PFSK-1 (cell line): ENCODE data around the gene MAP1B.

Source experiments
- FOXP2 ChIP-seq: optimal IDR thresholded peaks from 2 replicates; pipeline ENCODE3; 2011; ENCODE audit warnings: borderline replicate concordance, control low read depth, inconsistent platforms; ENCODE audit not compliant: insufficient read depth; ENCODE audit errors: extremely low read length, extremely low read depth
- POLR2AphosphoS5 ChIP-seq: IDR thresholded peaks from 2 replicates; pipeline ENCODE4 v1.6.1; 2012; ENCODE audit warnings: low read depth, mild to moderate bottlenecking, control low read depth, low read length, moderate library complexity
- REST ChIP-seq, 2 experiments: IDR thresholded peaks; 2 replicates each; pipeline versions ENCODE4 v1.6.1 to v1.8.0; 2011 to 2012; ENCODE audit warnings: low read depth in 2 of 2, low read length in 2 of 2, control low read depth in 1 of 2, inconsistent platforms in 1 of 2, mild to moderate bottlenecking in 1 of 2, moderate library complexity in 1 of 2; ENCODE audit not compliant: insufficient read depth in 1 of 2
- SIN3A ChIP-seq: IDR thresholded peaks from 2 replicates; pipeline ENCODE4 v1.6.1; 2012; ENCODE audit warnings: mild to moderate bottlenecking, low read length, moderate library complexity, borderline replicate concordance; ENCODE audit not compliant: insufficient read depth
- TAF1 ChIP-seq: IDR thresholded peaks from 2 replicates; pipeline ENCODE4 v1.6.1; 2012; ENCODE audit warnings: low read length, control low read depth, borderline replicate concordance; ENCODE audit not compliant: insufficient read depth

The MAP1B gene

DNA sequence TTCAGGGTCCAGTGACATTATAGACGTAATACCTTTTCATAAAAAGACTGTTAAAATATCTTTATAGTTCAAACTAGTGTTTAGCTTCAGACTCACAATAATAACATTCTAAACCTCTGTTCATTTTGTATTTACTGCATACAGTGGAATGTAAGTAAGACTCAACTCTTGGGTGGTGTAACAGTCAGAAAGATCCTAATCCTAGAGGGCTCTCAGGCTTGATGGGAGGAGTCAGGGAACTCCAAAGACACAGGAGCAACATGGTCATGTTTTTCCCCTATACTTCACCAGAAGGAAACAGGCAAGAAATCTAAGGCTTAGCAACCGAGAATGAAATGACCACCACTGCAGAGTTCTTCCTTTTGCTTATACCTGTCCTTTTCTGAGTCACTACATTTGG lies 130.1 kb downstream of the MAP1B start:
- TF ChIP-seq REST (IDR thresholded peaks at IDR 0.05; ENCODE audit: insufficient read depth in 1 of 2, low read depth in 2 of 2, low read length in 2 of 2) = no peak
- no peak for TF ChIP-seq SIN3A
- TF ChIP-seq FOXP2 = no peak
- no peak for TF ChIP-seq POLR2AphosphoS5
- no peak for TF ChIP-seq TAF1

DNA sequence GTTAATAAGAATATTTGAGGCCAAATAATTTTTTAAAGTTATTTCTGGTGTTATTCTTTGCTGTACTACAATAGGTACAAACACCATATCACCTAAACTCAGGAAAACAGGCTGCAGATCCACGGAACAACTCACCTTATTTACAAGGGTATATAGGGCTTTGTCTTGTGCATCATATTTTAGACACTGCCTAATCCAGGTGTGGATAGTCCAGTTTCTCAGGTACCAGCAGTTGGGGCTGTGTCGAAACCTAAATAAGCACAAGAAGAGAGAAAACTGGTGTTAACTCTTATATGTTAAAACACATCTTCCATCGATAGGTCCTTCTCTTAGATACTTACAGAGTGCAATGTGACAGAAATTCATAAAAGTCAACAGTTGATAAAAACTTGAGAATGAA lies 130.6 kb downstream of the MAP1B start:
- TF ChIP-seq SIN3A (no peak), TAF1 (no peak), POLR2AphosphoS5 (no peak)

DNA sequence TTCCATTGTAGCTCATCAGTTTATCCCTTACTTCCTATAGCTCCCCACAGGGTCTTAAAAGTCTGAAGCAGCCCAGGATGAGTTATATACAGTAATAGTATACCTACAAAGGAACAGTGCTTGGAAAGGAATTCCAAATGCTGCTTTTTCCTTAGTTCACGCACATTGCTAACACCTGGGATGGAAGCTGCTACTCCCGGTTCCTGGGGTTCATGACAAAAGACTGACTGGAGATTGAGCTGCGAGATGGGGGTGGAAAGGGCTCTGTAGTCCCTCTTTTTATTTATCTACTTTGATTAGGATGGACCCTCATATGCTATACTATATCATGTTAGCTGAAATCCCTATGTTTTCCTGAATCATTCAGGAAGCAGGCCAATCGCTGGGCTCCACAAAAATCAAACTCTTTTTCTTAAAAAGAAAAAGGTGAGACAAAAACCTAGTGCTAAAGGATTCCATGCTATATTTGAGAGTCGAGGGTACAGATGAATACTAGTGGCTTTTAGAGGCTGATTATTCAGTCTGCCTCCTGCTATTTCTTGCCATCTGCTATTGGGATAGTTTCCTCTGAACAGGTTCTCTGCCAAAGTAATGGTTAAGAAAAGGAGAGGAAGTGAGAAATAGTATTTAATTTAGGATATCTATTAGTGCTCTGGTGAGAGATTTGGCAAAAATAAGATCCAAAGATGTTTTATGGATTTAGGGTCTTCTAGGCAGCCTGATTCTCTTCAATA lies 131.6 kb downstream of the MAP1B start:
- TF ChIP-seq SIN3A (no peak), FOXP2 (no peak), TAF1 (no peak), REST (IDR thresholded peaks at IDR 0.05; ENCODE audit: insufficient read depth in 1 of 2, low read depth in 2 of 2, low read length in 2 of 2) (no peak), POLR2AphosphoS5 (no peak)

GRCh38 chr5:72241346-72242003 lies 134.2 kb downstream of the MAP1B start:
- TF ChIP-seq FOXP2 (no peak), REST (IDR thresholded peaks at IDR 0.05; ENCODE audit: insufficient read depth in 1 of 2, low read depth in 2 of 2, low read length in 2 of 2) (no peak), POLR2AphosphoS5 (no peak), SIN3A (no peak), TAF1 (no peak)

- no peak for TF ChIP-seq FOXP2
- TF ChIP-seq TAF1 = no peak
- TF ChIP-seq POLR2AphosphoS5 = no peak
- no peak for TF ChIP-seq SIN3A
- TF ChIP-seq REST (IDR thresholded peaks at IDR 0.05; ENCODE audit: insufficient read depth in 1 of 2, low read depth in 2 of 2, low read length in 2 of 2) = no peak
These were observed 135.7 kb downstream of the MAP1B start for GRCh38 chr5:72242796-72243475.
